ENCODE data around the gene AUNIP.

AUNIP gene

DNA sequence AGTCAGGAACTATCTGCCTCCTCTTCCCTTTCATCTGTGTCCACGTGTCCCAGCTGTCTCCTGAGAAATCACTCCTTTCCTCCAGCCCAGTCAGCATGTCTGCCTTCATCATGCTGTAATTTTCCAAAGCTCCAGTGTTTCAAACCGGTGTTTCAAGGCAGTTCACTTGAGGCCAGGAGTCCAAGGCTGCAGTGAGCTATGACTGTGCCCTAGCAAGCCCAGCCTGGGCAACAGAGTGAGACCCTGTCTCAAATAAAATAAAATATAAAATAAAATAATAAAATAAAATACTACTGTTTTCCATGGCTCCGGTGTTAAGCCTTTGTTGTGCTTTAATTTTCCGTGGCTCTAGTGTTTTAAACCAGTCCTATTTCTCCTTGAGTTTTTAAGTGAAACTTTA is 67.1 kb downstream of the AUNIP start:
- H3K4me3 ChIP-seq (ENCODE audit: low read length): no peak overlapping the region
- TF ChIP-seq, protein P1, sequence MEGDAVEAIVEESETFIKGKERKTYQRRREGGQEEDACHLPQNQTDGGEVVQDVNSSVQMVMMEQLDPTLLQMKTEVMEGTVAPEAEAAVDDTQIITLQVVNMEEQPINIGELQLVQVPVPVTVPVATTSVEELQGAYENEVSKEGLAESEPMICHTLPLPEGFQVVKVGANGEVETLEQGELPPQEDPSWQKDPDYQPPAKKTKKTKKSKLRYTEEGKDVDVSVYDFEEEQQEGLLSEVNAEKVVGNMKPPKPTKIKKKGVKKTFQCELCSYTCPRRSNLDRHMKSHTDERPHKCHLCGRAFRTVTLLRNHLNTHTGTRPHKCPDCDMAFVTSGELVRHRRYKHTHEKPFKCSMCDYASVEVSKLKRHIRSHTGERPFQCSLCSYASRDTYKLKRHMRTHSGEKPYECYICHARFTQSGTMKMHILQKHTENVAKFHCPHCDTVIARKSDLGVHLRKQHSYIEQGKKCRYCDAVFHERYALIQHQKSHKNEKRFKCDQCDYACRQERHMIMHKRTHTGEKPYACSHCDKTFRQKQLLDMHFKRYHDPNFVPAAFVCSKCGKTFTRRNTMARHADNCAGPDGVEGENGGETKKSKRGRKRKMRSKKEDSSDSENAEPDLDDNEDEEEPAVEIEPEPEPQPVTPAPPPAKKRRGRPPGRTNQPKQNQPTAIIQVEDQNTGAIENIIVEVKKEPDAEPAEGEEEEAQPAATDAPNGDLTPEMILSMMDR (conservative IDR thresholded peaks at IDR 0.05; ENCODE audit: low read length): no peak
- DNase-seq (ENCODE audit: low read depth): no peak

DNA sequence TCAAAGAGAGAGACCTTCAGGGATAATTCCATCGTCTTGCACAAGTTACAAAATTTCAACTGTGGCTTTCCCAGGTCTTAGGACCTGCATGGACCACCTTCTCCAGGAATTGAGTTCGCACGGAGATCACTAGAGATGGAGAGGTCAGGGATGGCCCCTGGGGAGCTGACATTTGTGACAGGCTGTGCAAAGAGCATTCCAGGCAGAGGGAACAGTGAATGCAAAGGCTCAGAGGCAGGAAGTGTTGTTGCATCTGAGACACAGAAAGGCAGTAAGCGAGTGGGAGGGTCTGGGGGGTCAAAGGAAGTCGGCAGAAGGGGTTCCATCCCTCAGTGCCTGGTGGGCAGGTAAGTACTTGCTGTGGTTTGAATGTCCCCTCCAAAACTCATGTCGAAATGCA is 68.8 kb downstream of the AUNIP start:
- DNase-seq (ENCODE audit: low read depth): no peak
- TF ChIP-seq, protein P1 (conservative IDR thresholded peaks at IDR 0.05; ENCODE audit: low read length): no peak
- H3K4me3 ChIP-seq (ENCODE audit: low read length): no peak overlapping the region

DNA sequence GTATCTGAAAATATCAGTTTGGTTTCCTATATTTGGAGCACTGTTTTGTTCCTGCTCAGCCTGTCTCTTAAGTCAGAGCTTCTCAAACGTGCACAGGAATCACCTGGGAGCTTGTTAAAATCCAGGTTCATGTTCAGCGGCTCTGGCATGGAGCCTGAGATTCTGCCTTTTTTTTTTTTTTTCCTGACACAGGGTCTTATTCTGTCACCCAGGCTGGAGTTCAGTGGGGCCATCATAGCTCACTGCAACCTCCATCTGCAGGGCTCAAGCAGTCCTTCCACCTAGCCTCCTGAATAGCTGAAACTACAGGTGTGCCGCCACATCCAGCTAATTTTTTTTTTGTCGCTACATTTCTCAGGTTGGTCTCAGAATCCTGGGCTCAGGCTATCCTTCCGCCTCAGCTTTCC is 71.5 kb downstream of the AUNIP start:
- TF ChIP-seq, protein P1 (conservative IDR thresholded peaks at IDR 0.05; ENCODE audit: low read length): no peak
- no peak for DNase-seq (ENCODE audit: low read depth)

DNA sequence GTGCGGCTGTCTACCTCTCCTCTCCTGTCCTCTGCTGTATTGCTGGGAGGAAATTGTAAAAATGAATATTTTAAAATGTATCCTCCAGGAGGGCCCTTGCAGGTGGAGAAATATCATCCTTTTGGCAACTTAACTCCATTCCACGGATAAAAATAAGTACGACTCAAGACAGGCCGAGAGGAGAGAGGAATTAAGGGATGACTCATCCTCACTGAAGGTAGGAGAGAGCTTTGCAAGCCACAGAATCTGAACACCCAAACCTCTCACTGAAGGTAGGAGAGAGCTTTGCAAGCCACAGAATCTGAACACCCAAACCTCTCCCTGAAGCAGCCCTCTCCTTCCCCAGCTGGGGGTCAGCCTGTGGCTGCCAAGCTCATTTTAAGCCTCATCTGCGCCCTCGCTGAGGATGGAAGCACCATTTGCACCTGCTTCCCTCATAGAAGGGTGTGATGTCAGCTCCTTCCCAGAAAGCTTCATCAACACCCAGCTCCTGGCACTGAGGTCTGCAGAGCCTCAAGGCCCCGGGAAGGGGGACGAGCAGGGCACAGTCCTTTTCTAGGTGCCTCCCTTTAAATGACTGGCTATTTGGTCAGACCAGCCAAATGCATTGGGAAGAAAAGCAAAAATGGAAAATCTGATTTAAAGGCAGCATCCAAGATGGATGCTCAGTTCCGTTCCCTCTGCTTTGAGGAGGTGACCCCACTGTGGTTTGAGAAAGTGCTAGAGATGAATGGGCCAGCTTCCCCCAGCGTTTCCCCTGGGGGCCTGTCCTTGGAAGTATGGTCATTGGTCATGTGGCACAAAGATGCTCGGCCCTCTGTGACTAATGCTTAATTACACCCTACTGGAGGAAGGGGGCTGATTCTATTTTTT is 72.1 kb downstream of the AUNIP start:
- no peak for DNase-seq (ENCODE audit: low read depth)
- TF ChIP-seq, protein P1 (conservative IDR thresholded peaks at IDR 0.05; ENCODE audit: low read length): no peak
- no peak overlapping the region for H3K4me3 ChIP-seq (ENCODE audit: low read length)

More for the DNA sequence above, 71.5 kb downstream of the AUNIP start:
- no peak overlapping the region for H3K4me3 ChIP-seq (ENCODE audit: low read length)

DNA sequence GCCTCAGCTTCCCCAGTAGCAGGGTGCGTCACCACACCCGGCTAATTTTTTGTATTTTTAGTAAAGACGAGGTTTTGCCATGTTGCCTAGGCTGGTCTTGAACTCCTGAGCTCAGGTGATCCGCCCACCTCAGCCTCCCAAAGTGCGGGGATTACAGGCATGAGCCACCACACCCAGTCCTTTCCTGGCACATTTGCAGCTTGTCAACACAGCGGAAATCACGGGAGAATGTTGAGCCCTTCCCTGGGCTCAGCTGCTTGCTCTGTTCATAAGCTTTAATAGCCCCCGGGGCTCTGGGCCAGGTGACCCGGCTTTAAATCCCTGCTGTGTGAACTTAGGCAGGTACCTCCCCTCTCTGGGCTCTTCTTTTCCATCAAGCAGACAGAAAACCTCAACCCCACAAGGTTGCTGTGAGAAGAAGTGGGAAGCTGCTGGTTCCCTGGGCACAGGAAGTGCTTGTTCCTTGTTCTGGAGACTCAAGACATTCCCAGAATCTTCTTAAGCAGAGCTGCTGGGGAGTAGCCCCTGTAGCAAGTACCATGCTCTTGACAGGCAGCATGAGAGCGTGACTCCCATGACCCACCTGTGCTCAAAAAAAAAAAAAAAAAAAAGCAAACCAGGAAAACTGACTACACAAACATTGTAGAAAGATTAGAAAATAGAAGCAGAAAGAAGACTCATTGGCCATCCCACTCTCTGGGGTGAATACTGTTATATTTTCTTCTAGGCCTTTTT is 73.8 kb downstream of the AUNIP start:
- no peak overlapping the region for H3K4me3 ChIP-seq (ENCODE audit: low read length)
- TF ChIP-seq, protein P1 (conservative IDR thresholded peaks at IDR 0.05; ENCODE audit: low read length): no peak
- no peak for DNase-seq (ENCODE audit: low read depth)

DNA sequence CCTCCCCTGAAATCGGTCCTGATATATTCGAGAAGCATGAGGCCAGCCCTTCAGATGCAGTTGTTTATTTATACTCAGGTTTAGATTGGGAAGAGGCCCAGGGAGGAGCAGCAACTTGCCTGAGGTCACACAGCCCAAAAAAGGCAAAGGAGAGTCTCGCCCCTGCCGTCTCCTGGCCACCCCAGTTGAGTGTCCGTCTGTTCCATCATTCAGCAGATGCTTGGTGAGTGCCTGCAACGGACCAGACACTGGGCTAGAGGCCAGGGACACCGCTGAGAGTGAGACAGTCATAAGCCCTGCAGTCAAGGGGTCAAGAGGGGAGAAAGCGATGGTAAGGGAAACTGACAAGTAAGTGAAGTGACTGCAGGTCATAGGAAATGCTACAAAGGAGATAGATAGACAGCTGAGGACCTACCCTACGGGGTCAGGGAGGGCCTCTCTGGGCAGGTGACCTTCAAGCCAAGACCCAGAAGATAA is 74.6 kb downstream of the AUNIP start:
- H3K4me3 ChIP-seq (ENCODE audit: low read length): no peak overlapping the region
- DNase-seq (ENCODE audit: low read depth): no peak
- TF ChIP-seq, protein P1 (conservative IDR thresholded peaks at IDR 0.05; ENCODE audit: low read length): no peak
